ENCODE data around the gene ZC3H12A. TPM values are rescaled to one million over a fixed set of nuclear protein-coding genes. Genes with fewer than 3 reads are reported as not detected.

The ZC3H12A gene
- total RNA-seq, 1 experiment from 2014 or later: 6.7 TPM

DNA sequence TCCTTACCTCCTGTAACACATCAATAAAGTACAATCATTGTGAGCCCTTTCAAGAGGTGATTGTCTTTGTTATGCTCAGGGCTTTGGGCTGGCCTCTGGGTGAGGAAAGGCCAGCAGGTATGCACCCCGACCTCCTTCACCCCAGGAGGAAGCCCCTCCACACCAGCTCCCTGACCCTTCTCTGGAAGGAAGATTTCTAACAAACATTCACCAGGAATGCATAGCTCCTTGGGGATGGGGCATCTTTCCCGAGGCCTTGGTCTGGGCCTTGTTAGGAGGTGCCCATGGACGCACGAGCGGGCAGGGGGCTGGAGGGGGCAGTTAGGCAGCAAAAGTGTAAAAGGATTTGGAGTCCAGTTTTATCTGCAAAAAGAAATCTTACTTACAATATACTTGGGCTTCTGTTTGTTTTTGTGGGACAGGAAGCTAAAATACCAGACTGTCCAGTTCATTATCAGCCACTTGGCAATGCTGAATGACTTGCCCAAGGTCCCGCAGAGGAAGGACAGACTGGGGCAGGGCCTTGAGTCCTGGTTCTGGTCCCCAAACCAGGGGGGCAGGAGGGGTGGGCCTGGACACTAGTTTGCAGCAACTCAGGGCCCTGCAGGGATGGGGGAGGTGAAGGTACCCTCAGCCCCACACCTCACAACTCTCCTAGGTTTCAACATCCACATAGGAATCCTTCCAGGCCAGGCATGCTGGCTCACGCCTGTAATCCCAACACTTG, 10.1 kb downstream of the ZC3H12A start:
- no peak overlapping the region for H4K8ac ChIP-seq (replicated peaks; ENCODE audit: insufficient read length, low read depth, low read length)
- peaks cover 6 to 31% (median 19%) of the 10 kb centered on the region in 3 experiments; a peak in 6 of 7 replicates for H3K36me3 Mint-ChIP-seq (ENCODE audit: insufficient read depth in 1 of 3, low read depth in 3 of 3)
- no peak overlapping the region for H2AFZ ChIP-seq (ENCODE audit: low read length)
- no peaks in the 10 kb centered on the region for H3K4me1 ChIP-seq (ENCODE audit: insufficient read depth, low read length)
- no peaks in the 10 kb centered on the region for H3K27me3 ChIP-seq (ENCODE audit: insufficient read depth, low read length)
- H3K14ac ChIP-seq (ENCODE audit: insufficient read depth, low read length): no peak overlapping the region
- WGBS (ENCODE audit: extremely low coverage, insufficient read length, low lambda C conversion rate): no CpG with 5 or more reads among the region's 7 CpGs
- H3K23ac ChIP-seq (ENCODE audit: insufficient read length, low read depth, low read length): no peak overlapping the region
- peak overlapping the region in 2 of 3 experiments; percentile 59 to 64; a peak in 3 of 7 replicates for H3K27ac Mint-ChIP-seq
- TF ChIP-seq, protein P1, sequence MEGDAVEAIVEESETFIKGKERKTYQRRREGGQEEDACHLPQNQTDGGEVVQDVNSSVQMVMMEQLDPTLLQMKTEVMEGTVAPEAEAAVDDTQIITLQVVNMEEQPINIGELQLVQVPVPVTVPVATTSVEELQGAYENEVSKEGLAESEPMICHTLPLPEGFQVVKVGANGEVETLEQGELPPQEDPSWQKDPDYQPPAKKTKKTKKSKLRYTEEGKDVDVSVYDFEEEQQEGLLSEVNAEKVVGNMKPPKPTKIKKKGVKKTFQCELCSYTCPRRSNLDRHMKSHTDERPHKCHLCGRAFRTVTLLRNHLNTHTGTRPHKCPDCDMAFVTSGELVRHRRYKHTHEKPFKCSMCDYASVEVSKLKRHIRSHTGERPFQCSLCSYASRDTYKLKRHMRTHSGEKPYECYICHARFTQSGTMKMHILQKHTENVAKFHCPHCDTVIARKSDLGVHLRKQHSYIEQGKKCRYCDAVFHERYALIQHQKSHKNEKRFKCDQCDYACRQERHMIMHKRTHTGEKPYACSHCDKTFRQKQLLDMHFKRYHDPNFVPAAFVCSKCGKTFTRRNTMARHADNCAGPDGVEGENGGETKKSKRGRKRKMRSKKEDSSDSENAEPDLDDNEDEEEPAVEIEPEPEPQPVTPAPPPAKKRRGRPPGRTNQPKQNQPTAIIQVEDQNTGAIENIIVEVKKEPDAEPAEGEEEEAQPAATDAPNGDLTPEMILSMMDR (conservative IDR thresholded peaks at IDR 0.05): no peak
- H3K56ac ChIP-seq (ENCODE audit: insufficient read length, low read depth, low read length): no peak overlapping the region
- no peak overlapping the region for H3K4me3 Mint-ChIP-seq
- no peak for DNase-seq
- H3K27me3 Mint-ChIP-seq (ENCODE audit: low read depth): no peaks in the 10 kb centered on the region; the same call in 1 of the 2 replicates
- no peak overlapping the region for H3K4me2 ChIP-seq (ENCODE audit: insufficient read depth, insufficient read length, low read length)
- no peak overlapping the region for H2BK15ac ChIP-seq (ENCODE audit: low read depth, low read length)
- no peak overlapping the region for H2BK120ac ChIP-seq (ENCODE audit: low read depth, low read length, poor library complexity, severe bottlenecking)
- H4K91ac ChIP-seq (ENCODE audit: insufficient read length, low read depth, low read length): no peak overlapping the region
- H4K5ac ChIP-seq (ENCODE audit: insufficient read length, low read depth, low read length): no peak overlapping the region
- no peak overlapping the region for H2AK5ac ChIP-seq (ENCODE audit: insufficient read length, low read length)
- H2BK12ac ChIP-seq (ENCODE audit: insufficient read length, low read depth, low read length): no peak overlapping the region
- no peak overlapping the region for H3K4ac ChIP-seq (ENCODE audit: low read depth, low read length)
- H3K79me1 ChIP-seq (ENCODE audit: insufficient read depth, low read depth, low read length, poor library complexity, severe bottlenecking): no peaks in the 10 kb centered on the region
- H3K79me2 ChIP-seq (ENCODE audit: insufficient read depth, low read length): no peaks in the 10 kb centered on the region
- H3K9me3 ChIP-seq (ENCODE audit: control insufficient read depth, low read depth, low read length): no peaks in the 10 kb centered on the region
- H3K18ac ChIP-seq (ENCODE audit: insufficient read length, low read depth, low read length): no peak overlapping the region
- H3K4me1 Mint-ChIP-seq: peaks cover 4 to 16% of the 10 kb centered on the region in 2 experiments; a peak in 3 of 4 replicates
- H2BK20ac ChIP-seq (ENCODE audit: low read depth, low read length, poor library complexity, severe bottlenecking): no peak overlapping the region
- no peak overlapping the region for H3T11ph ChIP-seq (ENCODE audit: low read length)
- H2BK5ac ChIP-seq (ENCODE audit: insufficient read length, low read length): no peak overlapping the region
- H3K9me3 Mint-ChIP-seq: no peaks in the 10 kb centered on the region
- no peak overlapping the region for H3K27ac ChIP-seq (ENCODE audit: insufficient read length, low read depth, low read length)
- no peak overlapping the region for H3K9ac ChIP-seq (ENCODE audit: extremely low read depth, insufficient read length, low read length)
- H3K23me2 ChIP-seq (ENCODE audit: insufficient read length, low read depth, low read length, poor library complexity, severe bottlenecking): no peaks in the 10 kb centered on the region
- H4K20me1 ChIP-seq (ENCODE audit: control insufficient read depth, insufficient read depth, insufficient read length): no peaks in the 10 kb centered on the region

Data from H9 (cell line).